PFSK-1 (cell line): ENCODE results near the gene WDR76.

Experiments used
- FOXP2 ChIP-seq: optimal IDR thresholded peaks from 2 replicates; pipeline ENCODE3; 2011; ENCODE audit warnings: borderline replicate concordance, control low read depth, inconsistent platforms; ENCODE audit not compliant: insufficient read depth; ENCODE audit errors: extremely low read length, extremely low read depth
- POLR2AphosphoS5 ChIP-seq: IDR thresholded peaks from 2 replicates; pipeline ENCODE4 v1.6.1; 2012; ENCODE audit warnings: low read depth, mild to moderate bottlenecking, control low read depth, low read length, moderate library complexity
- SIN3A ChIP-seq: IDR thresholded peaks from 2 replicates; pipeline ENCODE4 v1.6.1; 2012; ENCODE audit warnings: mild to moderate bottlenecking, low read length, moderate library complexity, borderline replicate concordance; ENCODE audit not compliant: insufficient read depth
- TAF1 ChIP-seq: IDR thresholded peaks from 2 replicates; pipeline ENCODE4 v1.6.1; 2012; ENCODE audit warnings: low read length, control low read depth, borderline replicate concordance; ENCODE audit not compliant: insufficient read depth
- TF ChIP-seq, protein P1 (sequence below), 2 experiments: IDR thresholded peaks; 2 replicates each; pipeline versions ENCODE4 v1.6.1 to v1.8.0; 2011 to 2012; ENCODE audit warnings: low read depth in 2 of 2, low read length in 2 of 2, control low read depth in 1 of 2, inconsistent platforms in 1 of 2, mild to moderate bottlenecking in 1 of 2, moderate library complexity in 1 of 2; ENCODE audit not compliant: insufficient read depth in 1 of 2

The WDR76 gene

DNA sequence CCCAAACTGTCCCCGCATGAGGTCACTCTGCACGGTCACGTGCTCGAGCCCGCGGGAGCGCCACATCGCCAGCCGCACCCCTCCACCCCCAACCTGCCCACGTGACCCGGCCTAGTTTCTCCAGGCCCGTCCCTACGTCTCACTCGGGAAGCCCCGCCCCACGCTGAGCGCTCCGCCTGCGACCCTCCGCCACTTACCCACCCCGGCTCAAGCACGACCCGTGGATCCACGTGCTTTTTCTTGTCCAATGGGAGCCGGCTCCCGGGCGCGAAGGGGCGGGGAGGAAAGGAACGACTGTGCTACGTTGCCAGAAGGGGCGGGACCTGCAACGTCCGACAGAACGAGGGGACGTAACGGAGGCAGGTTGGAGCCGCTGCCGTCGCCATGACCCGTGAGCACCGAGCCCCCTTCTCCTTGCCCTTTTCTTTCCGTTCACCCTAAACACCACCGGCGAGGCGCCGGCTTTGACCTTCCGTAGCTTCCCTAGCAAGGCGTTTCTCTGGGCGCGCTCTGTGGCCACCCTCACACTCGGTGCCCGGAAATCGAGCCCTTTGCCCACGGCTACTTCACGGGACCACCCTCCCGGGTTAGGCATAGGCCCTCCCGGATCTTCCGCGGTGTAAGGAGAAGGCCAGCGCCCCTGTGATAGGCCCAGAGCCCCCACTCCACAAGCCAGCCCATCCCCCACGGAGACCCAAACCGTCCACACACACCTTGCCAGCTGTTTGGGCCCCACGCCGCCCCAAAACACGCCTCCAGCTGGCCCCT is 34.6 kb upstream of the WDR76 start, which contains the start of gene SERF2:
Gene SERF2, plus strand, starts transcription at position 328 of the 768 bp plus-strand sequence. Its CDS starts 57 bp downstream, at position 385.
- TF ChIP-seq SIN3A (0 out of 2 replicates have a peak, but pooled peaks have one; percentile 20), POLR2AphosphoS5 (peak; percentile 94), TAF1 (peak; percentile 76; the same call in 1 of the 2 replicates), FOXP2 (peak; percentile 62)
- TF ChIP-seq, protein P1, sequence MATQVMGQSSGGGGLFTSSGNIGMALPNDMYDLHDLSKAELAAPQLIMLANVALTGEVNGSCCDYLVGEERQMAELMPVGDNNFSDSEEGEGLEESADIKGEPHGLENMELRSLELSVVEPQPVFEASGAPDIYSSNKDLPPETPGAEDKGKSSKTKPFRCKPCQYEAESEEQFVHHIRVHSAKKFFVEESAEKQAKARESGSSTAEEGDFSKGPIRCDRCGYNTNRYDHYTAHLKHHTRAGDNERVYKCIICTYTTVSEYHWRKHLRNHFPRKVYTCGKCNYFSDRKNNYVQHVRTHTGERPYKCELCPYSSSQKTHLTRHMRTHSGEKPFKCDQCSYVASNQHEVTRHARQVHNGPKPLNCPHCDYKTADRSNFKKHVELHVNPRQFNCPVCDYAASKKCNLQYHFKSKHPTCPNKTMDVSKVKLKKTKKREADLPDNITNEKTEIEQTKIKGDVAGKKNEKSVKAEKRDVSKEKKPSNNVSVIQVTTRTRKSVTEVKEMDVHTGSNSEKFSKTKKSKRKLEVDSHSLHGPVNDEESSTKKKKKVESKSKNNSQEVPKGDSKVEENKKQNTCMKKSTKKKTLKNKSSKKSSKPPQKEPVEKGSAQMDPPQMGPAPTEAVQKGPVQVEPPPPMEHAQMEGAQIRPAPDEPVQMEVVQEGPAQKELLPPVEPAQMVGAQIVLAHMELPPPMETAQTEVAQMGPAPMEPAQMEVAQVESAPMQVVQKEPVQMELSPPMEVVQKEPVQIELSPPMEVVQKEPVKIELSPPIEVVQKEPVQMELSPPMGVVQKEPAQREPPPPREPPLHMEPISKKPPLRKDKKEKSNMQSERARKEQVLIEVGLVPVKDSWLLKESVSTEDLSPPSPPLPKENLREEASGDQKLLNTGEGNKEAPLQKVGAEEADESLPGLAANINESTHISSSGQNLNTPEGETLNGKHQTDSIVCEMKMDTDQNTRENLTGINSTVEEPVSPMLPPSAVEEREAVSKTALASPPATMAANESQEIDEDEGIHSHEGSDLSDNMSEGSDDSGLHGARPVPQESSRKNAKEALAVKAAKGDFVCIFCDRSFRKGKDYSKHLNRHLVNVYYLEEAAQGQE (IDR thresholded peaks at IDR 0.05; ENCODE audit: insufficient read depth in 1 of 2, low read depth in 2 of 2, low read length in 2 of 2): peak; percentile 16 to 28; a peak in 1 of 4 replicates

DNA sequence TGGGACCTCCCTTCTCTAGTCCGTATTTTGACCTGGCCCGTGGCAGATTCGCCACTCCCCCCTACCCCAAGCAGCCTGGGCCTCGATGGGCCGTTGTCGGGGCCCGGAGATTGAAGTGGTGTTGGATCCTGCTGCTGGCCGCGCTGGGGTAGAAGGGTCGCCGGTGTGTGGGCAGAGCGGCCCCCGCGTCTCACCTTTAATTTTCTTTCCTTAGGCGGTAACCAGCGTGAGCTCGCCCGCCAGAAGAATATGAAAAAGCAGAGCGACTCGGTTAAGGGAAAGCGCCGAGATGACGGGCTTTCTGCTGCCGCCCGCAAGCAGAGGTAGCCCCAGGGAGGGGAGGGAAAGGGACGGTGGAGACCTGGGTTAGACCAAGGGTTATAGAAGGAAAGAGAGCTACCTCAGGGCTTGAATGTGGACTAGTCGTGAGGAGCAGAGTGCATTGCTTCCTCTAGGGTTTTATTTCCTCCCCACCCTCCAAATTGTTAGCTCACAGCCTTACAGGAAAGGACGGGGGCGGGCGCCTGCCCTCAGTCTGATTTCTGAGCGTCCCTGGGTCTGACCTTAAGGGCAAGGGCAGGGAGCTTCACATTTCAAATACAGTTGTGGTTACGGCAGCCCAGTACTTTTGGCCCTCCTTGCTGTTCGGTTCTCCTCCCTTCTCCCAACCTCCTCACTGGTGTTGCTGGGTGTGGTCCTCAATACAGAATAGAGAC is 33.9 kb upstream of the WDR76 start:
- no peak; the same call in 1 of the 2 replicates for TF ChIP-seq POLR2AphosphoS5
- TF ChIP-seq FOXP2: no peak
- TF ChIP-seq, protein P1 (IDR thresholded peaks at IDR 0.05; ENCODE audit: insufficient read depth in 1 of 2, low read depth in 2 of 2, low read length in 2 of 2): no peak
- TF ChIP-seq TAF1: no peak
- TF ChIP-seq SIN3A: 0 out of 2 replicates have a peak, but pooled peaks have one; percentile 7

GRCh38 chr15:43793647-43794046 is 33.2 kb upstream of the WDR76 start:
- TF ChIP-seq SIN3A: no peak
- TF ChIP-seq POLR2AphosphoS5: no peak; the same call in 1 of the 2 replicates
- no peak for TF ChIP-seq FOXP2
- TF ChIP-seq, protein P1 (IDR thresholded peaks at IDR 0.05; ENCODE audit: insufficient read depth in 1 of 2, low read depth in 2 of 2, low read length in 2 of 2): no peak
- no peak for TF ChIP-seq TAF1

- no peak for TF ChIP-seq FOXP2
- no peak for TF ChIP-seq TAF1
- TF ChIP-seq POLR2AphosphoS5: no peak
- TF ChIP-seq, protein P1 (IDR thresholded peaks at IDR 0.05; ENCODE audit: insufficient read depth in 1 of 2, low read depth in 2 of 2, low read length in 2 of 2): peak; percentile 43 to 82; a peak in 3 of 4 replicates
Measured at GRCh38 chr15:43794269-43795037, 32.3 kb upstream of the WDR76 start.
